Measurements from ENCODE around the gene GBP6. TPM values are rescaled to one million over a fixed set of nuclear protein-coding genes. Genes with fewer than 3 reads are reported as not detected.

Gene GBP6
- total RNA-seq, 1 donor from 2014 or later: 0.07 TPM

GRCh38 chr1:89350298-89350697 is 13.6 kb upstream of the GBP6 start:
- Mint-ChIP-seq H3K4me1 (ENCODE audit: low read depth, unreplicated experiment) (no peaks in the 10 kb centered on the region), H3K36me3 (ENCODE audit: low read depth, unreplicated experiment) (no peaks in the 10 kb centered on the region), H3K27ac (ENCODE audit: unreplicated experiment) (no peak overlapping the region), H3K4me3 (ENCODE audit: unreplicated experiment) (no peak overlapping the region), H3K9me3 (ENCODE audit: unreplicated experiment) (peaks cover under 1% of the 10 kb centered on the region), H3K27me3 (ENCODE audit: low read depth, unreplicated experiment) (no peaks in the 10 kb centered on the region)
- Histone ChIP-seq H4K20me1 (ENCODE audit: insufficient read depth, low read length) (no peaks in the 10 kb centered on the region), H3K4me3 (ENCODE audit: insufficient read depth, low read depth, low read length) (no peak overlapping the region), H3K27me3 (ENCODE audit: insufficient read depth, low read length) (no peaks in the 10 kb centered on the region), H3K27ac (ENCODE audit: low read depth, low read length) (no peak overlapping the region), H2AFZ (ENCODE audit: low read depth, low read length) (no peak overlapping the region), H3K4me2 (ENCODE audit: low read length) (no peak overlapping the region), H3K79me2 (ENCODE audit: insufficient read depth, low read length) (no peaks in the 10 kb centered on the region), H3K4me1 (ENCODE audit: insufficient read depth, low read length) (no peaks in the 10 kb centered on the region), H3K9me3 (ENCODE audit: insufficient read depth, low read depth, low read length) (no peaks in the 10 kb centered on the region), H3K9ac (ENCODE audit: low read length) (no peak overlapping the region), H3K36me3 (ENCODE audit: insufficient read depth, low read length) (no peaks in the 10 kb centered on the region)
- DNase-seq (ENCODE audit: low read depth): no peak
- TF ChIP-seq CTCF (IDR thresholded peaks at IDR 0.05; ENCODE audit: insufficient read depth, low read depth, low read length): no peak
- TF ChIP-seq EZH2 (IDR thresholded peaks at IDR 0.05; ENCODE audit: insufficient read depth, low read length): no peak
- FAIRE-seq: no peak

- no peak for FAIRE-seq
- H3K27ac ChIP-seq (ENCODE audit: low read depth, low read length): no peak overlapping the region
- no peaks in the 10 kb centered on the region for H3K9me3 Mint-ChIP-seq (ENCODE audit: unreplicated experiment)
- no peaks in the 10 kb centered on the region for H3K9me3 ChIP-seq (ENCODE audit: insufficient read depth, low read depth, low read length)
- peaks cover 5% of the 10 kb centered on the region for H3K4me1 Mint-ChIP-seq (ENCODE audit: low read depth, unreplicated experiment)
- no peak overlapping the region for H2AFZ ChIP-seq (ENCODE audit: low read depth, low read length)
- H3K4me1 ChIP-seq (ENCODE audit: insufficient read depth, low read length): no peaks in the 10 kb centered on the region
- no peaks in the 10 kb centered on the region for H3K27me3 ChIP-seq (ENCODE audit: insufficient read depth, low read length)
- no peaks in the 10 kb centered on the region for H4K20me1 ChIP-seq (ENCODE audit: insufficient read depth, low read length)
- H3K4me3 ChIP-seq (ENCODE audit: insufficient read depth, low read depth, low read length): no peak overlapping the region
- TF ChIP-seq EZH2 (IDR thresholded peaks at IDR 0.05; ENCODE audit: insufficient read depth, low read length): no peak
- no peak for TF ChIP-seq CTCF (IDR thresholded peaks at IDR 0.05; ENCODE audit: insufficient read depth, low read depth, low read length)
- H3K4me3 Mint-ChIP-seq (ENCODE audit: unreplicated experiment): no peak overlapping the region
- no peaks in the 10 kb centered on the region for H3K36me3 ChIP-seq (ENCODE audit: insufficient read depth, low read length)
- H3K36me3 Mint-ChIP-seq (ENCODE audit: low read depth, unreplicated experiment): no peaks in the 10 kb centered on the region
- H3K4me2 ChIP-seq (ENCODE audit: low read length): no peak overlapping the region
- no peak overlapping the region for H3K27ac Mint-ChIP-seq (ENCODE audit: unreplicated experiment)
- H3K79me2 ChIP-seq (ENCODE audit: insufficient read depth, low read length): no peaks in the 10 kb centered on the region
- H3K27me3 Mint-ChIP-seq (ENCODE audit: low read depth, unreplicated experiment): no peaks in the 10 kb centered on the region
- DNase-seq (ENCODE audit: low read depth): no peak
- H3K9ac ChIP-seq (ENCODE audit: low read length): no peak overlapping the region
Observed at GRCh38 chr1:89351597-89352311, 12.1 kb upstream of the GBP6 start.

- no peak for FAIRE-seq
Observed at GRCh38 chr1:89352421-89352820, 11.4 kb upstream of the GBP6 start.

More at GRCh38 chr1:89352421-89352820, 11.4 kb upstream of the GBP6 start:
- Mint-ChIP-seq H3K4me3 (ENCODE audit: unreplicated experiment) (no peak overlapping the region), H3K27me3 (ENCODE audit: low read depth, unreplicated experiment) (no peaks in the 10 kb centered on the region), H3K9me3 (ENCODE audit: unreplicated experiment) (no peaks in the 10 kb centered on the region), H3K4me1 (ENCODE audit: low read depth, unreplicated experiment) (peaks cover 7% of the 10 kb centered on the region), H3K36me3 (ENCODE audit: low read depth, unreplicated experiment) (no peaks in the 10 kb centered on the region), H3K27ac (ENCODE audit: unreplicated experiment) (no peak overlapping the region)
- Histone ChIP-seq H3K27ac (ENCODE audit: low read depth, low read length) (no peak overlapping the region), H2AFZ (ENCODE audit: low read depth, low read length) (no peak overlapping the region), H3K36me3 (ENCODE audit: insufficient read depth, low read length) (no peaks in the 10 kb centered on the region), H3K9me3 (ENCODE audit: insufficient read depth, low read depth, low read length) (no peaks in the 10 kb centered on the region), H3K27me3 (ENCODE audit: insufficient read depth, low read length) (no peaks in the 10 kb centered on the region), H3K79me2 (ENCODE audit: insufficient read depth, low read length) (no peaks in the 10 kb centered on the region), H3K9ac (ENCODE audit: low read length) (no peak overlapping the region), H4K20me1 (ENCODE audit: insufficient read depth, low read length) (no peaks in the 10 kb centered on the region), H3K4me2 (ENCODE audit: low read length) (no peak overlapping the region), H3K4me3 (ENCODE audit: insufficient read depth, low read depth, low read length) (no peak overlapping the region), H3K4me1 (ENCODE audit: insufficient read depth, low read length) (no peaks in the 10 kb centered on the region)
- TF ChIP-seq CTCF (IDR thresholded peaks at IDR 0.05; ENCODE audit: insufficient read depth, low read depth, low read length): no peak
- TF ChIP-seq EZH2 (IDR thresholded peaks at IDR 0.05; ENCODE audit: insufficient read depth, low read length): no peak
- no peak for DNase-seq (ENCODE audit: low read depth)
